ENCODE measurements around the gene NR2C1. TPM values are rescaled to one million over a fixed set of nuclear protein-coding genes. Genes with fewer than 3 reads are reported as not detected.

The NR2C1 gene
- total and polyA plus RNA-seq, 2 donors = 42.3 to 123 TPM

DNA sequence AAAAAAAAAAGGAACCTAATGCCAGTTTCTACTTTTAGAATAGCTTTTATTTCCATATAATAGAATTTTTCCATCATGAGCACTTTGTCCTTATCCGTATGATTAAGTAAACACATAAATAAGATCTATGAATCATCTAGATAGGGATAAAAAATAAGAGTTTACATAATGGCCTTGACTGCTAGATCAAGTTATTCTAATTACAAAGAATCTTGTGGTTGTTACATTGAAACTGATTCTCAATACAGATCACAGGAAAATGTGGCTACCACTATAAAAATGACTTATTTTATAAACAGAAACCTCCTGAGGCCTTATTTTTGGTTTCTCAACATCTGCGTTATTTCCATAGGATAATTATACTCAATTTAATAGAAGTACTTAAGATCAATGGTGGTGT, 35.5 kb downstream of the NR2C1 start:
- H3K36me3 ChIP-seq (ENCODE audit: control insufficient read depth in 2 of 2, insufficient read depth in 2 of 2, low read length in 1 of 2) = peaks cover under 1 to 55% of the 10 kb centered on the region in 2 donors

DNA sequence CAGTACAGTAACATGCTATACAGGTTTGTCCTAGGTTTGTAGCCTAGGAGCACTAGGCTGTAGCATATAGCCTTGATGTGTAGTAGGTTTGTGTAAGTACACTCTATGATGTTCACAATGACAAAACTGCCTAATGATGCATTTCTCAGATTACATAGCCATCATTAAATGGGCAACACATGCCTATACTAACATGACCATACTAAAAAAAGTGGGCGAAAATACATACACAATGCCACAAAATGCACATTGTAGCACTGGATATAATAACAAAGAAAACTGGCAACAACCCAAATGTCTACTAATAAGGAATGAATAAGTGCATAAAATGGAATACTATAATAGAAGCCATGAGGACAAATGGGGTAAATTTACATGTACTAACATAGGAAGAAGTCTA, 38.7 kb downstream of the NR2C1 start:
- peaks cover 9 to 50% of the 10 kb centered on the region in 2 donors for H3K36me3 ChIP-seq (ENCODE audit: control insufficient read depth in 2 of 2, insufficient read depth in 2 of 2, low read length in 1 of 2)
- no peak for DNase-seq (ENCODE audit: low read depth in 6 of 9, low spot score in 9 of 9)

More for the DNA sequence above, 35.5 kb downstream of the NR2C1 start:
- DNase-seq (ENCODE audit: low read depth in 6 of 9, low spot score in 9 of 9) = no peak
- no peaks in the 10 kb centered on the region for H3K27me3 ChIP-seq (ENCODE audit: control insufficient read depth in 2 of 2, insufficient read depth in 1 of 2, low read length in 1 of 2)
- H3K4me3 ChIP-seq (ENCODE audit: low read length in 2 of 2) = no peak overlapping the region
- WGBS = 99% methylated on average over 2 of the region's 2 CpGs
- H3K9me3 ChIP-seq (ENCODE audit: control insufficient read depth in 2 of 2, insufficient read depth in 1 of 2, low read length in 1 of 2) = peaks cover 0 to 2% of the 10 kb centered on the region in 2 donors
- H3K4me1 ChIP-seq (ENCODE audit: control insufficient read depth in 2 of 2, insufficient read depth in 2 of 2, low read length in 2 of 2) = no peaks in the 10 kb centered on the region
- H3K27ac ChIP-seq (ENCODE audit: low read depth in 1 of 2, low read length in 1 of 2) = no peak overlapping the region

DNA sequence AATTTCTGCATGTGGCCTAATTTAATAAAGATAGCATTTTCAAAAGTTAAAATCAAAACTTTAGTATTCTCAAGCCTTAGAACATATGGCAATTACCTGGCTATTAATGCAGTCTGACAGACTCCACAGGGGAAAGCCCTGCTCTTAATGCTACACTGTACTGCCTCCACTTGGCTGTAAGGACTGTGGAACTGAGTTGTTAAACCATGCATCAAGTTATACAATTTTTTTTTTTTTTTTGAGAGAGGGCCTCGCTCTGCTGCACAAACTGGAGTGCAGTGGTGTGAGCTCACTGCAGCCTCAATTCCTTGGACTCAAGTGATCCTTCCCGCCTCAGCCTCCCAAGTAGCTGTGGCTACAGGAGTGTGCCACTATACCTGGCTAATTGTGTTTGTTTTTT, 50.9 kb downstream of the NR2C1 start:
- Histone ChIP-seq H3K36me3 (ENCODE audit: control insufficient read depth in 2 of 2, insufficient read depth in 2 of 2, low read length in 1 of 2) (peaks cover 9 to 36% of the 10 kb centered on the region in 2 donors), H3K27me3 (ENCODE audit: control insufficient read depth in 2 of 2, insufficient read depth in 1 of 2, low read length in 1 of 2) (no peaks in the 10 kb centered on the region), H3K27ac (ENCODE audit: low read depth in 1 of 2, low read length in 1 of 2) (no peak overlapping the region), H3K4me1 (ENCODE audit: control insufficient read depth in 2 of 2, insufficient read depth in 2 of 2, low read length in 2 of 2) (no peaks in the 10 kb centered on the region), H3K4me3 (ENCODE audit: low read length in 2 of 2) (no peak overlapping the region), H3K9me3 (ENCODE audit: control insufficient read depth in 2 of 2, insufficient read depth in 1 of 2, low read length in 1 of 2) (no peaks in the 10 kb centered on the region)
- DNase-seq (ENCODE audit: low read depth in 6 of 9, low spot score in 9 of 9) = no peak
- 96% methylated on average over 2 of the region's 2 CpGs for WGBS

More for the DNA sequence above, 38.7 kb downstream of the NR2C1 start:
- Histone ChIP-seq H3K9me3 (ENCODE audit: control insufficient read depth in 2 of 2, insufficient read depth in 1 of 2, low read length in 1 of 2) (no peaks in the 10 kb centered on the region), H3K27ac (ENCODE audit: low read depth in 1 of 2, low read length in 1 of 2) (no peak overlapping the region), H3K27me3 (ENCODE audit: control insufficient read depth in 2 of 2, insufficient read depth in 1 of 2, low read length in 1 of 2) (no peaks in the 10 kb centered on the region), H3K4me1 (ENCODE audit: control insufficient read depth in 2 of 2, insufficient read depth in 2 of 2, low read length in 2 of 2) (no peaks in the 10 kb centered on the region), H3K4me3 (ENCODE audit: low read length in 2 of 2) (no peak overlapping the region)
- 100% methylated on average over 1 of the region's 1 CpG for WGBS

DNA sequence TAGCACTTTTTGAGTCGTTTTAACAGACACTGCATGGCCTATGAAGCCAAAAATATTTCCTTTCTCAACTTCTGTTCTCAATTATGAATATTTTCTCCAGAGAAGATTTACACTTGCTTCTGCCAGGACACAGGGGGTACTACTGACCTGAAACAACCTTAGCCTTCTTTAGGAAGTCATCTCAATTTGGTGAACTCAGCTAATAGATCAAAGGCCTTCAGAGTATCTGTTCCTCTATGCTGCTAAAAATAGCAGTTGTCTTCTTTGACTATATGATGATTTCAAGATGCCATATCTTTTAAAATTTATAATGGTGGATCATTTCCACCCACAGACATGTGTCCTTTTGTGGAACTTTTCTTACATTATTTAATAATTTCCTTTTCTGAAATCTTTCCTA, 55.9 kb downstream of the NR2C1 start:
- 96% methylated on average over 1 of the region's 1 CpG for WGBS

DNA sequence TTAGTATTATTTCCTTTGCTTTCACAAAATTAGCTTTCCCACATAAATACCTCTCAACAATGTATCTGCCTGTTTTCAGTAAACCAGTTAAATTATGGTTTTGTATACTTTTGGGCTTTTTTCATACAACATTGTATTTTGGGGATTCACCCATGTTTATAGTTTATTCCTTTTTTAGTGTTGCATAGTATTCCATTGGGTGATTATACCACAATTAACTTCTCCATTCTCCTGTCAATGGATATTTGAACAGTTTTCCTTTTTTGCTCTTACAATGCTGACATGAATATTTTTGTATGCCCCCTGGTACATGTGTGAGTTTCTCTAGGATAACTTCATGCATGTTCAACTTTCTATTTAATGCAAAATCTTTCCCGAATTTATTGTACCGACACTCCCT, 57.3 kb downstream of the NR2C1 start:
- Histone ChIP-seq H3K27me3 (ENCODE audit: control insufficient read depth in 2 of 2, insufficient read depth in 1 of 2, low read length in 1 of 2) (no peaks in the 10 kb centered on the region), H3K27ac (ENCODE audit: low read depth in 1 of 2, low read length in 1 of 2) (no peak overlapping the region), H3K4me1 (ENCODE audit: control insufficient read depth in 2 of 2, insufficient read depth in 2 of 2, low read length in 2 of 2) (no peaks in the 10 kb centered on the region), H3K36me3 (ENCODE audit: control insufficient read depth in 2 of 2, insufficient read depth in 2 of 2, low read length in 1 of 2) (peaks cover 4 to 6% of the 10 kb centered on the region in 2 donors), H3K9me3 (ENCODE audit: control insufficient read depth in 2 of 2, insufficient read depth in 1 of 2, low read length in 1 of 2) (no peaks in the 10 kb centered on the region), H3K4me3 (ENCODE audit: low read length in 2 of 2) (no peak overlapping the region)
- no peak for DNase-seq (ENCODE audit: low read depth in 6 of 9, low spot score in 9 of 9)
- WGBS = 98% methylated on average over 2 of the region's 2 CpGs

More for the DNA sequence above, 55.9 kb downstream of the NR2C1 start:
- Histone ChIP-seq H3K36me3 (ENCODE audit: control insufficient read depth in 2 of 2, insufficient read depth in 2 of 2, low read length in 1 of 2) (peaks cover 4 to 17% of the 10 kb centered on the region in 2 donors), H3K4me3 (ENCODE audit: low read length in 2 of 2) (no peak overlapping the region), H3K27ac (ENCODE audit: low read depth in 1 of 2, low read length in 1 of 2) (no peak overlapping the region), H3K27me3 (ENCODE audit: control insufficient read depth in 2 of 2, insufficient read depth in 1 of 2, low read length in 1 of 2) (no peaks in the 10 kb centered on the region), H3K4me1 (ENCODE audit: control insufficient read depth in 2 of 2, insufficient read depth in 2 of 2, low read length in 2 of 2) (no peaks in the 10 kb centered on the region), H3K9me3 (ENCODE audit: control insufficient read depth in 2 of 2, insufficient read depth in 1 of 2, low read length in 1 of 2) (no peaks in the 10 kb centered on the region)
- no peak for DNase-seq (ENCODE audit: low read depth in 6 of 9, low spot score in 9 of 9)

DNA sequence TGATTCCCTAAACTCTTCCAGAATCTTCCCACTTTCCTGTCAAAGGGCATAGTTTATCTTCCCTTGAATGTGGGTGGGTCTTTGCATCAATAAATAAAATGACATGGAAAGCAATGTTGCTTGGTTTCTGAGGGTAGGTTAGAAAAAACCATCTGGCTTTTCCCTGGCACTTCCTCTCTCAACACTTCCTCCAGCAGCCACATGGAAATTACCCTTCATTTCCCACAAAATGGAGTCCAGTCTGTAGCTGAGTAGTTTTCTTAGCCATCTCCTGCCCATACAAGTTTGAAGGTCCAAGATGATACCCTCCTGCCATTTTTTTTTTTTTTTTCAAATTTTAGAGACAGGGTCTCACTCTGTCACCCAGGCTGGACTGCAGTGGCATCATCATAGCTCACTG, 58.9 kb downstream of the NR2C1 start:
- Histone ChIP-seq H3K4me1 (ENCODE audit: control insufficient read depth in 2 of 2, insufficient read depth in 2 of 2, low read length in 2 of 2) (no peaks in the 10 kb centered on the region), H3K36me3 (ENCODE audit: control insufficient read depth in 2 of 2, insufficient read depth in 2 of 2, low read length in 1 of 2) (peaks cover 3 to 4% of the 10 kb centered on the region in 2 donors), H3K4me3 (ENCODE audit: low read length in 2 of 2) (no peak overlapping the region), H3K27ac (ENCODE audit: low read depth in 1 of 2, low read length in 1 of 2) (no peak overlapping the region), H3K9me3 (ENCODE audit: control insufficient read depth in 2 of 2, insufficient read depth in 1 of 2, low read length in 1 of 2) (no peaks in the 10 kb centered on the region), H3K27me3 (ENCODE audit: control insufficient read depth in 2 of 2, insufficient read depth in 1 of 2, low read length in 1 of 2) (no peaks in the 10 kb centered on the region)
- DNase-seq (ENCODE audit: low read depth in 6 of 9, low spot score in 9 of 9) = no peak

DNA sequence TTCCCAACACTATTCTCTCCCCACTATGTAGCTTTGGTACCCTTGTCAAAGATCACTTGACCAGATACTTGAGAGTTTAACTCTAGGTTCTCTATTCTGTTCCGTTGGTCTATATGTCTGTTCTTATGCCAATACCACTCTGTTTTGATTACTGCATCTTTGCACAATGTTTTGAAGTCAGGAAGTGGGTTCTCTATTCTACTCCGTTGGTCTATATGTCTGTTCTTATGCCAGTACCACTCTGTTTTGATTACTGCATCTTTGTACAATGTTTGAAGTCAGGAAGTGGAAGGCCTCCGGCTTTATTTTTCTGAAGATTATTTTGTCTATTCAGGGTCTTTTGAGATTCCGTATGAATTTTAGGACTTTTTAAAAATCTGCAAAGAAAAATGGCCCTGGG, 67.2 kb downstream of the NR2C1 start:
- Histone ChIP-seq H3K4me3 (ENCODE audit: low read length in 2 of 2) (no peak overlapping the region), H3K27ac (ENCODE audit: low read depth in 1 of 2, low read length in 1 of 2) (no peak overlapping the region), H3K9me3 (ENCODE audit: control insufficient read depth in 2 of 2, insufficient read depth in 1 of 2, low read length in 1 of 2) (peaks cover 0 to 21% of the 10 kb centered on the region in 2 donors), H3K36me3 (ENCODE audit: control insufficient read depth in 2 of 2, insufficient read depth in 2 of 2, low read length in 1 of 2) (peaks cover 0 to 2% of the 10 kb centered on the region in 2 donors), H3K27me3 (ENCODE audit: control insufficient read depth in 2 of 2, insufficient read depth in 1 of 2, low read length in 1 of 2) (no peaks in the 10 kb centered on the region), H3K4me1 (ENCODE audit: control insufficient read depth in 2 of 2, insufficient read depth in 2 of 2, low read length in 2 of 2) (peaks cover 0 to 5% of the 10 kb centered on the region in 2 donors)
- DNase-seq (ENCODE audit: low read depth in 6 of 9, low spot score in 9 of 9) = no peak
- 82% methylated on average over 4 of the region's 4 CpGs for WGBS

DNA sequence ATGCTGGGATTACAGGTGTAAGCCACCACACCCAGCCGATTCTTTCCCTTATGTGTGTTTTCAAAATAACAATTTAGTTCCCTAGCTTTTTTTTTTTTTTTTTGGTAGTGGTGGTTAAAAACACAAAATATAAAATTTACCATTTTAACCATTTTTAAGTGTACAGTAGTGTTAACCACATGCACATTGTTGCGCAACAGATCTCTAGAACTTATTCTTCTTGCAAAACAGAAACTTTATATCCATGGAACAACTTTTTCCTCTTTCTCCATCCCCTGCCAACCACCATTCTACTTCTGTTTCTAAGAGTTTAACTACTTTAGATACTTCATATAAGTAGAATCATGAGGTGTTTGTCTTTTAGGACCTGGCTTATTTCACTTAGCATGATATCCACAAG, 68.8 kb downstream of the NR2C1 start:
- Histone ChIP-seq H3K4me1 (ENCODE audit: control insufficient read depth in 2 of 2, insufficient read depth in 2 of 2, low read length in 2 of 2) (peaks cover 0 to 5% of the 10 kb centered on the region in 2 donors), H3K4me3 (ENCODE audit: low read length in 2 of 2) (no peak overlapping the region), H3K36me3 (ENCODE audit: control insufficient read depth in 2 of 2, insufficient read depth in 2 of 2, low read length in 1 of 2) (peaks cover 6 to 10% of the 10 kb centered on the region in 2 donors), H3K27ac (ENCODE audit: low read depth in 1 of 2, low read length in 1 of 2) (no peak overlapping the region), H3K27me3 (ENCODE audit: control insufficient read depth in 2 of 2, insufficient read depth in 1 of 2, low read length in 1 of 2) (no peaks in the 10 kb centered on the region), H3K9me3 (ENCODE audit: control insufficient read depth in 2 of 2, insufficient read depth in 1 of 2, low read length in 1 of 2) (peaks cover 0 to 21% of the 10 kb centered on the region in 2 donors)
- no peak for DNase-seq (ENCODE audit: low read depth in 6 of 9, low spot score in 9 of 9)
- WGBS = over 99% methylated on average over 2 of the region's 2 CpGs

DNA sequence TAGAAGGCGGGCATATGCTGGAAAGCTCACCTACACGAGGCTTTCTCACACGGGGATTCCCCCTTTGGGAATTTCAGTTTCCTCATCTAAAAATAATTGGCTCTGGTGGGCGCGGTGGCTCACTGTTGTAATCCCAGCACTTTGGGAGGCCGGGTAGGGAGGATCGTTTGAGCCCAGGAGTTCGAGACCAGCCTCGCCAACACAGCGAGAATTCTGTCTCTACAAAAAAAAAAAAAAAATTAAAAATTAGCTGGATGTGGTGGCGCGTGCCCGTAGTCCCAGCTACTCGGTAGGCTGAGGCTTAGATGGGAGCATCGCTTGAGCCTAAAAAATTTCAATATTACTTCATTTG, 69.5 kb downstream of the NR2C1 start:
- peaks cover 0 to 19% of the 10 kb centered on the region in 2 donors for H3K9me3 ChIP-seq (ENCODE audit: control insufficient read depth in 2 of 2, insufficient read depth in 1 of 2, low read length in 1 of 2)
- no peak for DNase-seq (ENCODE audit: low read depth in 6 of 9, low spot score in 9 of 9)
- peak overlapping the region; percentile 3 to 38 for H3K27ac ChIP-seq (ENCODE audit: low read depth in 1 of 2, low read length in 1 of 2)
- peaks cover 0 to 5% of the 10 kb centered on the region in 2 donors for H3K4me1 ChIP-seq (ENCODE audit: control insufficient read depth in 2 of 2, insufficient read depth in 2 of 2, low read length in 2 of 2)
- H3K4me3 ChIP-seq (ENCODE audit: low read length in 2 of 2) = peak overlapping the region; percentile 73 to 86
- no peaks in the 10 kb centered on the region for H3K27me3 ChIP-seq (ENCODE audit: control insufficient read depth in 2 of 2, insufficient read depth in 1 of 2, low read length in 1 of 2)
- H3K36me3 ChIP-seq (ENCODE audit: control insufficient read depth in 2 of 2, insufficient read depth in 2 of 2, low read length in 1 of 2) = peaks cover 6 to 10% of the 10 kb centered on the region in 2 donors
- WGBS = 77% methylated on average over 15 of the region's 15 CpGs

All from thymus (tissue), 11 donors.